HG03025 (cell line): ENCODE data around the gene ACKR1.

Experiments used
- ATAC-seq: cut with Tn5 transposase; IDR thresholded peaks from one replicate; pipeline ENCODE4 v1.9.1; 2021; ENCODE audit warnings: mild to moderate bottlenecking, moderate library complexity; ENCODE audit not compliant: unreplicated experiment, low FRiP score

ACKR1 gene

DNA sequence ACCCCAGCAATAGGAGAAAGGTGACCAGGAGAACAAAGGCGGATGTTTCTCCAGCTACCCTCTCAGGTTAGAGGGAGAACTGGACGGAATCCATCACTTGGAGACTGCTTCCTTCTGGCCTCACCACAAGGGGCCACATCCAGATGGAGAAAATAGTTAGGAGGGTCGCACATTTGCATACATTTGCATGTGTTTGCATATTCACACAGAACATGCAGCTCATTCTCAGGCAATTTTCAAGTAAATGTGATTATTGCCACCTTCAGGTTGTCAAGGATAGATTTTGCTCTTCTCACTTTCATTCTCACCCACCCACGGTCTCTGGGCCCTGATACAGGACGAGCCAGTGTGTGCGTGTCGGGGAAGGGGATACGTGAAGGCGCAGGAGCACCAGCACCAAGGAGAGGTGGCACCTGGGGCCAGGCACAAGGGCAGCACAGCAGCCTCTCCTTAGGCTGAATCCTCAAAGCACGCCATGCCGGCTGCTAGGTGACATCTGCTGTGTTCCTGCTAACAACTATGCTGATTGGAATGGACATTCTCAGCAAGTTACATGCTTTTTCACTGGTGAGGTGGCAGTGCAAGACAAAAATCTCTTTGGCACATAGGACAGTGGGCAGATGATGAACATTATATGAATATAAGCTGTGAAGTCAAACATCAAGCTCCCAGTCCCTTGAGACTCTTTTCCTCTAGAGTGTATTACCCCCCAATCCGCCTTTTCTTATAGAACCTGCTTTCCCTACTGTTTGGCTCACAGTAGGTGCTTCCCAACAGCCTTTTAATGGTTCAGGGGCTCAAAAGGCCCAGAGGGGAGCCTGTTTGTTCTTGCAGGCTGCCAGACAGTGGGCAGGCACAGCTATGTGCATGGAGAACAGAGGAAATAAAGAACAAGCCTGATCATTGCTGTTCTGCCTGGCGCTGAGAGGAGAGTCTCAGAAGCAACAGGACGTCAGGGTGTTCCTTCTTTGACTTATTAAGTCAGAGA, 14.3 kb downstream of the ACKR1 start:
- ATAC-seq, result no peak

DNA sequence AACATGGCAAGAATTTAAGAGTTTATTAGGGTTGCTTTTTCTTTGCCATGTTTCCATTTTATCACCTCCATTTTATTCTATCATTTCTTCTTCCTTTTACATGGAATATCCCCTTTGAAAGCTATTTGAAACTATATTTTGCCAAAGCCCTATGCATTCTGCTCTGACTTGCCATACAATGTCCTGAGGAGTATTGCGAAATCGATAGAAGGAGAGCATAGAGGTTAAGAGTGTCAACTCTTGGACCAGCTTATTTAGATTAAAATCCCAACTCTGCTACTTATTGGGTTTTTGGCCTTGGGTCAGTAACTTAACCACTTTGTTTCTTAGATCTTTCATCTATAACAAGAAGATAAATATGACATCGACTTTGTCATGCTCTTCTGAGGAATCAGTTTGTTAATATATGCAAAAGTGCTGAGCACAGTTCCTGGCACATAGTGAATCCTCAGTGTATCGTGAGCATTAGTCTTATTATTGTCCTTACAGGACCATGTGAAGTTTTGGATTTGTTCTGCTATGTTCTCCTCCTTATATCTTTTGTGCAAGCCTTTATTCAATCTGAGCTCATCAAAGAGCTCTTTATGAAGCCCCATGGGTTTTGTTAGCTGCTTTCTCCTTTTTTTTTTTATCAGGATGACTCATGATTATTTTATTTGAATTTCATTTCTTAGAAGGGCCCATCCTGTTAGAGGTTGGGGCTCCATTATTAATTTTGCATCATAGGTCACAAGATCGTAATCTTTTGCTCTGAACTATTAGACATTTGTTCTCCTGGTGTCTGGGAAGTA, 17.6 kb downstream of the ACKR1 start:
- ATAC-seq, result no peak

DNA sequence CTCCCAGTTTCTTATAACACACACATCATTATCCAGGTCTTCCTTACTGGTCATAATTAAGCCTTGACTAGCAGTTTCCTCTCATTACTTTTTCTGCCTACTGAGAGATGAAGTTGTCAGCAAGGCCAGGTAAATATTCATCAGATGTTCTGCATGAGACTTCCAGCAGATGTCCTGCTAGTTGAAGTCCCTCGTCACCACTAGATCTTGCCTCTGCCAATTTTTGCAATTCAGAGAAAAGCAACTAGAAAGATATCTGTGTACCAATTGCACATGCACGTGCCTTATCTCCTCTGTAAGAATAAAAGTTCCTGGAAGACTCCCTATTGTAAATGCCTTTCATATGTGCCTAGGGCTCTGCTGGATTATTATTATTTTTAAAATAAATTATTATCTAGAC, 18.3 kb downstream of the ACKR1 start:
- ATAC-seq, result no peak

DNA sequence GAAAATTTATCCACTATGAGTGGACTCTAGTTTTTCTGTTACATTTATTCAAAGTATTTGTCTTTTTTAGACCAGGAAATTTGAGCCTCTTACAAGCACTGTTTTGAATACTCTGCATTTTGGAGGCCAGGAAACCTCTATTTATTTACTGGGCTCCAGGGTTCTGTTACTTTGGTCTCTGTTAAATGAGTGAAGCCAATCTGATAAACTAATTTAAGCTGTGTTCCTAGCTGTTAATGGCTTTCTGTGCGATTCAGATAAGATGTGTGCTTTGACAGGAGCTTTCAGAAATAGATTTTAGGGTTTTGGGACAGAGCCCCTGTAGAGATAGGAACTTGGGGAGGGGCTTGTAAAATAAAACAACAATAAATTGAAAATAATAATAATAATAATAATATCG, 23.9 kb downstream of the ACKR1 start:
- no peak for ATAC-seq

DNA sequence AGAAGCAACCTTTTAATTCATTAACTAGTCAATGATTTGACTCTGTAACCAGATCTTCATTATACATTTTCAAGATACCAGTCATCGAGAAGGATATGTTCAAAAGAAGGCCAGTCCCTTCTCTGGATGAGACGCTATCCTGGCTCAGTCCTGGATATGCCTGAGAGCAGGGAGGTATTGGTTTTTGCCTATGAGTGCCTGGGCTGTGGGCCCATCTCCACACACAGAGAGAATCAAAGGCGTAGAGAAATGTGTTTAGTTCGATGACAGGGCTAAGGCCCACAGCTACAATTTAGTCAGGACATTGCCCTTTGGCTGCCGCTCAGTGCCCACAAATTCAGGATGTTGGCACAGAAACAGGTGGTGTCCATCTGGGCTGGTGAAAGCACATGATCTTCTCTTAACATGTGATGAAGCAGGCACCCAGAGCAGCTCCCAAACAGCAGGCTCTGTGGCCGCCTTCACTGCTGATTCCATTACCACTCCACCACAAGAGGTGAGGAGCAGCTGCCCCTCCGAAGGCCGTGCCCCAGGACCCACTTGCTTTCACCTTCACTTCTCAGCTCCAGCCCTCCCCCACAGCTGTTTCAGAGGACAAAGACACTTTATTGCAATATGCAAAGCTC, 24.7 kb downstream of the ACKR1 start:
- ATAC-seq, result no peak

DNA sequence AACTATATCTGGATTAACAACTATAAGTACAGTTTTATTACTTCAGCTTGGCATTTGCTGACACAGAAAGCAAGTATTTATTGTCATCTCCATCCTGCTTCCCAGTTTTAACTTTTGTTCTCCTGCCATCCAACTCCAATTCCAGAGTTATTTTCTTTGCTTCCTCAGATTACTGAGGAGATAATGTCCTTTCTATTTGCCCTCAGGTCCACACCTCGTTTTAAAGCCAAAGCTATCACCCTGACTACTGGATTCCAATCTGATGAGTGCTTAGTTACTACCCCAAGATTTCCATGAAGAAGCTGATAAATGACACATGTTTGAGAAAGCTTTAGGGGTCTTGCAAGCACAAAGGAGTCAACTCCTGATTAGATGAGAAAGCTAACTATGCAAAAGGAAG, 25.2 kb downstream of the ACKR1 start:
- ATAC-seq, result no peak

DNA sequence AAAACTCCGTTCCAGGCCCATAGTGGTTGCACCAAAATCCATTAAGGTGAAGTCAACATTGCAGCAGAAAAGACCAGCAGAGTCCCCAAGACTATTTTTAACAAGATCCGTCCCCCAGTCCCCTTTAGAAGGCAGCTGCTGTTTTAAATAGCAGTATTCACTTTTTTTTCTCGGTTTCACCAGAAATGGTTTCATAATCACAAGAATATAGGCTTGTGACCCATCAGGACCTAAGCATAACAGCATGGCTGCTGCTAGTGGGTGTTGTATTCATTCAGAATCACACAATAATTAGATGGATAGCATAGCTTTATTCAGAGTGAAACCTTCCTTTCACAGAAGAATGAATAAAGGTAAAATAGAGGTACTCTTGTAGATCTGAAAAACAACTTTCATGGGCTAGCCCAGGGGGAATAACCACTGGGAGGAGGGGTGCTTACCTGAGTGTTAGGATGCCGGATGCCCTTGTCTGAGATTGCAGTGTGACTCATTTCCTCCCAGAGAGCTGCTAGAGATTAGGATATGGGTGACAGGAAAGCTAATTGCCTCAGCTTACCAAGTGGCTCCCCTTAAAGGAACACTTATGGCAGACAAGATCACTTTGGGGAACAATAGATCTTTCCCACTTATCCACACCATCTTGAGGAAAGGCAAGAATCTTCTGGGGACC, 35.0 kb downstream of the ACKR1 start:
- peak; percentile 93 for ATAC-seq

DNA sequence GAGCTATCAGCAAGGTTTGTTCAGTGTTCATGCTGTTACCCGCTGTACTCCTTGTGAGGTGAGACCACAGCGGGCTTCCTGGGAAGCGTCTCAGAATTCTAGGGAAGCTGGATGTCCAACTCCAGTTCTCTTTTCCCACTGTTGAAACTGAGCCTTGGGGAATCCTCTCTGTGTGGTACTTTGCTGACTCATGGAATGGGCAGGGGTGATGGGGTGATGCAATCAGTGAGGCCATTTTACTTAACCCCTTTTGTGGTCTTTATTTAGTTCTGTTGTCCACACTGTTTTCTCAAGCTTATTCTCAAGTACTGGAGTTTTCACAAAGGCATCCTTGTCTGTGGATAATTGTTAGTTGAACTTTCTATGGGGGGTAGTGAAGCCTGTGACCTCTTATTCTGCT, 42.6 kb downstream of the ACKR1 start:
- no peak for ATAC-seq

DNA sequence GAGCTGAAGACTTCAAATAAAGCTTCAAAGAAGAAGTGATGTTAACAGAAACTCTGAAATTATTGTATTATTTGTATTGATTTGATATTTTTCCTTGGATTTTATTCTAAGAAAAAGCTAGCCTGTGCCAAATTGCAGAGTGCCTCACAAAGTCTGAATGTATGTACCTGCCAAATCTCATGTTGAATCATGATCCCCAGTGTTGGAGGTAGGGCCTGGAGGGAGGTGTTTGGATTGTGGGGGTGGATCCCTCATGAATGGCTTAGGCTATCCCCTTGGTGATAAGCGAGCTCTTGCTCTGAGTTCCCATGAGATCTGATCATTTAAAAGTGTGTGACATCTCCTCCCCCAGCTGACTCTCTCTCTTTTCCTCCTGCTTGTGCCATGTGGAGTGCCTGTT, 43.6 kb downstream of the ACKR1 start:
- no peak for ATAC-seq

DNA sequence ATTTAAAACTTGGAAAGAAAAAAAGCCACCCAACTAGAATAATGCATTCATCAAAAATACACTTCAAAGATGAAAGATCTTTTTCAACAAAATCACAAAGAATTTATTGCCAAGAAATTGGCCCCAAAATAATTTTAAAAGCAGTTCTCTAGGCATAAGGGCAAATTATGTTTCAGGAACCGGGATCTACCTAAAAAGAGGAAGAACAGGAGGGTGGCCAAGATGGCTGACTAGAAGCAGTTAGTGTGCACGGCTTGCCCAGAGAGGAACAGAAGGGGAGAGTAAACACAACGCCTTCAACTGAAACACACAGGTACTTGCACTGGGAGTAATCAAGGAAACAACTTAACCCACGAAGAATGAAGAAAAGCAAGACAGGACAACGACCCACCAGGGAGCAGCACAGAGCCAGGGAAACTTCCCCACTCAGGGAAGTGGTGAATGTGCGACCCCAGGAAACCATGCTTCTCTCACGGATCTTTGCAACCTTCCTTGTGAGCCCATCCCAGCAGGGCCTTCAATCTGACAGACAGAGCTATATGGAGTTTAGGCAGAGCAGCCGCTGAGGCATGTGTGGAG, 46.1 kb downstream of the ACKR1 start:
- no peak for ATAC-seq
